H9 (cell line): Measurements from ENCODE around the gene ARHGEF12. TPM values are rescaled to one million over a fixed set of nuclear protein-coding genes. Genes with fewer than 3 reads are reported as not detected.

Experiments used
- DNase-seq: peaks from one replicate; pipeline ENCODE4 v3.0.0-alpha.2; 2017
- H2AFZ ChIP-seq: one replicate; pipeline ENCODE4 v1.6.1; 2013; ENCODE audit warnings: mild to moderate bottlenecking, low read length, control low read depth, moderate library complexity
- H2AK5ac ChIP-seq: 2 replicates; pipeline ENCODE4 v1.6.1; 2013; ENCODE audit warnings: low read length, control low read depth, mixed read lengths; ENCODE audit not compliant: insufficient read length
- H2BK120ac ChIP-seq: one replicate; pipeline ENCODE4 v1.6.1; 2013; ENCODE audit warnings: low read depth, mild to moderate bottlenecking, low read length, control low read depth, inconsistent platforms; ENCODE audit not compliant: poor library complexity, severe bottlenecking
- H2BK12ac ChIP-seq: 2 replicates; pipeline ENCODE4 v1.6.1; 2013; ENCODE audit warnings: low read length, control low read depth, mixed read lengths, low read depth; ENCODE audit not compliant: insufficient read length
- H2BK15ac ChIP-seq: 2 replicates; pipeline ENCODE4 v1.6.1; 2013; ENCODE audit warnings: low read depth, low read length, control low read depth
- H2BK20ac ChIP-seq: one replicate; pipeline ENCODE4 v1.6.1; 2013; ENCODE audit warnings: low read depth, mild to moderate bottlenecking, low read length, control low read depth, inconsistent platforms; ENCODE audit not compliant: poor library complexity, severe bottlenecking
- H2BK5ac ChIP-seq: 2 replicates; pipeline ENCODE4 v1.6.1; 2013; ENCODE audit warnings: low read length, control low read depth, mixed read lengths; ENCODE audit not compliant: insufficient read length
- H3K14ac ChIP-seq: 2 replicates; pipeline ENCODE4 v1.6.1; 2013; ENCODE audit warnings: low read length, control low read depth; ENCODE audit not compliant: insufficient read depth
- H3K18ac ChIP-seq: 2 replicates; pipeline ENCODE4 v1.6.1; 2013; ENCODE audit warnings: low read depth, mild to moderate bottlenecking, mixed read lengths, low read length, control low read depth; ENCODE audit not compliant: insufficient read length
- H3K23ac ChIP-seq: 2 replicates; pipeline ENCODE4 v1.6.1; 2013; ENCODE audit warnings: low read length, control low read depth, mixed read lengths, low read depth; ENCODE audit not compliant: insufficient read length
- H3K23me2 ChIP-seq: 2 replicates; pipeline ENCODE4 v1.6.1; 2013; ENCODE audit warnings: low read depth, mild to moderate bottlenecking, mixed read lengths, low read length, control low read depth; ENCODE audit not compliant: insufficient read length, poor library complexity, severe bottlenecking
- H3K27ac ChIP-seq: 2 replicates; pipeline ENCODE4 v1.5.1; 2013; ENCODE audit warnings: low read length, control low read depth, mixed read lengths, low read depth; ENCODE audit not compliant: insufficient read length
- H3K27me3 ChIP-seq: 2 replicates; pipeline ENCODE4 v1.6.1; 2013; ENCODE audit warnings: low read length, control low read depth, inconsistent platforms; ENCODE audit not compliant: insufficient read depth
- H3K4ac ChIP-seq: 2 replicates; pipeline ENCODE4 v1.6.1; 2013; ENCODE audit warnings: low read depth, mild to moderate bottlenecking, control low read depth, inconsistent platforms, low read length, moderate library complexity
- H3K4me1 ChIP-seq: 2 replicates; pipeline ENCODE4 v1.6.1; 2013; ENCODE audit warnings: low read length, control low read depth, inconsistent platforms; ENCODE audit not compliant: insufficient read depth
- H3K4me2 ChIP-seq: 2 replicates; pipeline ENCODE4 v1.6.1; 2013; ENCODE audit warnings: low read length, control low read depth, mixed read lengths; ENCODE audit not compliant: insufficient read length, insufficient read depth
- H3K56ac ChIP-seq: 2 replicates; pipeline ENCODE4 v1.6.1; 2013; ENCODE audit warnings: low read depth, mild to moderate bottlenecking, mixed read lengths, low read length, control low read depth; ENCODE audit not compliant: insufficient read length
- H3K79me1 ChIP-seq: 2 replicates; pipeline ENCODE4 v1.6.1; 2013; ENCODE audit warnings: low read depth, mild to moderate bottlenecking, moderate library complexity, low read length, control low read depth, inconsistent platforms; ENCODE audit not compliant: insufficient read depth, poor library complexity, severe bottlenecking
- H3K79me2 ChIP-seq: 2 replicates; pipeline ENCODE4 v1.6.1; 2013; ENCODE audit warnings: low read length, control low read depth, inconsistent platforms; ENCODE audit not compliant: insufficient read depth
- H3K9ac ChIP-seq: 2 replicates; pipeline ENCODE4 v1.6.1; 2013; ENCODE audit warnings: low read length, control low read depth, mixed read lengths; ENCODE audit not compliant: insufficient read length; ENCODE audit errors: extremely low read depth
- H3K9me3 ChIP-seq: one replicate; pipeline ENCODE4 v1.6.1; 2013; ENCODE audit warnings: low read depth, low read length, inconsistent platforms; ENCODE audit not compliant: control insufficient read depth
- H3T11ph ChIP-seq: one replicate; pipeline ENCODE4 v1.6.1; 2013; ENCODE audit warnings: mild to moderate bottlenecking, low read length, control low read depth, inconsistent platforms
- H4K20me1 ChIP-seq: one replicate; pipeline ENCODE4 v1.6.1; 2013; ENCODE audit not compliant: control insufficient read depth, insufficient read length, insufficient read depth
- H4K5ac ChIP-seq: 2 replicates; pipeline ENCODE4 v1.6.1; 2013; ENCODE audit warnings: low read depth, mild to moderate bottlenecking, mixed read lengths, low read length, control low read depth; ENCODE audit not compliant: insufficient read length
- H4K8ac ChIP-seq: replicated peaks from 2 replicates; pipeline ENCODE4 v1.6.1; 2013; ENCODE audit warnings: low read length, control low read depth, mixed read lengths, low read depth; ENCODE audit not compliant: insufficient read length
- H4K91ac ChIP-seq: 2 replicates; pipeline ENCODE4 v1.6.1; 2013; ENCODE audit warnings: low read depth, mild to moderate bottlenecking, moderate library complexity, mixed read lengths, low read length, control low read depth; ENCODE audit not compliant: insufficient read length
- H3K27ac Mint-ChIP-seq, 3 experiments: 2 replicates in 2 of 3; 3 replicates in 1 of 3; pipeline ENCODE4 v1.8.0; 2020 to 2021; ENCODE audit warnings: mixed read lengths in 3 of 3, mild to moderate bottlenecking in 1 of 3, moderate library complexity in 1 of 3
- H3K27me3 Mint-ChIP-seq: 2 replicates; pipeline ENCODE4 v1.8.0; 2021; ENCODE audit warnings: low read depth, mild to moderate bottlenecking, moderate library complexity, mixed read lengths
- H3K36me3 Mint-ChIP-seq, 3 experiments: 2 replicates in 2 of 3; 3 replicates in 1 of 3; pipeline ENCODE4 v1.8.0; 2020 to 2021; ENCODE audit warnings: low read depth in 3 of 3, mixed read lengths in 3 of 3; ENCODE audit not compliant: insufficient read depth in 1 of 3
- H3K4me1 Mint-ChIP-seq, 2 experiments: 2 replicates each; pipeline ENCODE4 v1.8.0; 2020; ENCODE audit warnings: mixed read lengths in 2 of 2
- H3K4me3 Mint-ChIP-seq, 2 experiments: 2 replicates in 1 of 2; 3 replicates in 1 of 2; pipeline ENCODE4 v1.8.0; 2020 to 2021; ENCODE audit warnings: mild to moderate bottlenecking in 2 of 2, mixed read lengths in 2 of 2, moderate library complexity in 1 of 2
- H3K9me3 Mint-ChIP-seq, 2 experiments: 2 replicates in 1 of 2; 3 replicates in 1 of 2; pipeline ENCODE4 v1.8.0; 2020; ENCODE audit warnings: mild to moderate bottlenecking in 2 of 2, mixed read lengths in 2 of 2, moderate library complexity in 1 of 2
- WGBS: extraction: QIAGEN DNeasy Blood & Tissue Kit; methylation state at CpG from one replicate; pipeline ENCODE4 v1.1.7; 2013; ENCODE audit warnings: missing lambda C conversion rate, low lambda C conversion rate, mixed read lengths; ENCODE audit not compliant: insufficient read length; ENCODE audit errors: extremely low coverage; 5-methylcytosine and 5-hydroxymethylcytosine counted together
- total RNA-seq: library from RNA; stranded (reverse); gene quantifications from 2 replicates; pipeline ENCODE4 v1.2.1, GENCODE V29; 2021
- TF ChIP-seq, protein P1 (sequence below): fragments of 200-600 bp; sonication (generic); conservative IDR thresholded peaks from 3 replicates; pipeline ENCODE4 v1.8.0; 2021; ENCODE audit warnings: antibody characterized with exemption, mild to moderate bottlenecking

Gene ARHGEF12
- total RNA-seq, 1 experiment from 2014 or later = 27.0 TPM

- Histone ChIP-seq H3K4me1 (no peaks in the 10 kb centered on the region; the same call in 1 of the 2 replicates), H4K20me1 (no peaks in the 10 kb centered on the region), H2AFZ (no peak overlapping the region), H3K56ac (no peak overlapping the region), H4K5ac (no peak overlapping the region), H3K18ac (no peak overlapping the region), H4K8ac (no peak overlapping the region), H3K4me2 (no peak overlapping the region), H2BK120ac (no peak overlapping the region), H3K4ac (no peak overlapping the region), H3T11ph (no peak overlapping the region), H2BK20ac (no peak overlapping the region), H3K9me3 (no peaks in the 10 kb centered on the region), H3K23ac (no peak overlapping the region), H2BK15ac (no peak overlapping the region), H3K9ac (no peak overlapping the region), H3K79me1 (no peaks in the 10 kb centered on the region), H2AK5ac (no peak overlapping the region), H2BK5ac (no peak overlapping the region), H3K14ac (no peak overlapping the region), H4K91ac (no peak overlapping the region), H2BK12ac (no peak overlapping the region), H3K27me3 (no peaks in the 10 kb centered on the region), H3K79me2 (no peaks in the 10 kb centered on the region), H3K23me2 (no peaks in the 10 kb centered on the region), H3K27ac (no peak overlapping the region)
- Mint-ChIP-seq H3K27ac (no peak overlapping the region), H3K9me3 (no peaks in the 10 kb centered on the region), H3K36me3 (no peaks in the 10 kb centered on the region), H3K4me3 (no peak overlapping the region), H3K27me3 (peaks cover 15% of the 10 kb centered on the region), H3K4me1 (peaks cover 26 to 27% of the 10 kb centered on the region in 2 experiments)
- peak; percentile 89 for DNase-seq
- WGBS = no CpG with 5 or more reads among the region's 11 CpGs
- TF ChIP-seq, protein P1, sequence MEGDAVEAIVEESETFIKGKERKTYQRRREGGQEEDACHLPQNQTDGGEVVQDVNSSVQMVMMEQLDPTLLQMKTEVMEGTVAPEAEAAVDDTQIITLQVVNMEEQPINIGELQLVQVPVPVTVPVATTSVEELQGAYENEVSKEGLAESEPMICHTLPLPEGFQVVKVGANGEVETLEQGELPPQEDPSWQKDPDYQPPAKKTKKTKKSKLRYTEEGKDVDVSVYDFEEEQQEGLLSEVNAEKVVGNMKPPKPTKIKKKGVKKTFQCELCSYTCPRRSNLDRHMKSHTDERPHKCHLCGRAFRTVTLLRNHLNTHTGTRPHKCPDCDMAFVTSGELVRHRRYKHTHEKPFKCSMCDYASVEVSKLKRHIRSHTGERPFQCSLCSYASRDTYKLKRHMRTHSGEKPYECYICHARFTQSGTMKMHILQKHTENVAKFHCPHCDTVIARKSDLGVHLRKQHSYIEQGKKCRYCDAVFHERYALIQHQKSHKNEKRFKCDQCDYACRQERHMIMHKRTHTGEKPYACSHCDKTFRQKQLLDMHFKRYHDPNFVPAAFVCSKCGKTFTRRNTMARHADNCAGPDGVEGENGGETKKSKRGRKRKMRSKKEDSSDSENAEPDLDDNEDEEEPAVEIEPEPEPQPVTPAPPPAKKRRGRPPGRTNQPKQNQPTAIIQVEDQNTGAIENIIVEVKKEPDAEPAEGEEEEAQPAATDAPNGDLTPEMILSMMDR = peak; percentile 76
Observed at GRCh38 chr11:120306519-120307242, 29.5 kb upstream of the ARHGEF12 start.
